ENCODE measurements around the gene GRIK2. TPM values are rescaled to one million over a fixed set of nuclear protein-coding genes. Genes with fewer than 3 reads are reported as not detected.

The GRIK2 gene
- total and polyA plus RNA-seq, 2 experiments from 2014 or later, result 0.21 to 0.45 TPM

GRCh38 chr6:101738481-101738880 lies 345.0 kb downstream of the GRIK2 start:
- no peak for DNase-seq (ENCODE audit: low read depth in 1 of 2, low spot score in 1 of 2)
- TF ChIP-seq CTCF (IDR thresholded peaks at IDR 0.05; ENCODE audit: low read depth, low read length), result no peak
- no peaks in the 10 kb centered on the region for H3K4me1 ChIP-seq (ENCODE audit: low read depth)

GRCh38 chr6:101740631-101741030 lies 347.1 kb downstream of the GRIK2 start:
- Histone ChIP-seq H3K4me1 (ENCODE audit: low read depth) (no peaks in the 10 kb centered on the region), H3K4me3 (no peak overlapping the region), H3K9me3 (ENCODE audit: low read depth) (no peaks in the 10 kb centered on the region), H3K27me3 (no peaks in the 10 kb centered on the region), H3K27ac (no peak overlapping the region), H3K36me3 (no peaks in the 10 kb centered on the region)
- TF ChIP-seq CTCF (IDR thresholded peaks at IDR 0.05; ENCODE audit: low read depth, low read length), result no peak
- DNase-seq (ENCODE audit: low read depth in 1 of 2, low spot score in 1 of 2), result no peak

More at GRCh38 chr6:101738481-101738880, 345.0 kb downstream of the GRIK2 start:
- Histone ChIP-seq H3K27ac (no peak overlapping the region), H3K4me3 (no peak overlapping the region), H3K9me3 (ENCODE audit: low read depth) (no peaks in the 10 kb centered on the region), H3K27me3 (no peaks in the 10 kb centered on the region), H3K36me3 (no peaks in the 10 kb centered on the region)

- Histone ChIP-seq H3K36me3 (no peaks in the 10 kb centered on the region), H3K4me1 (ENCODE audit: low read depth) (no peaks in the 10 kb centered on the region), H3K9me3 (ENCODE audit: low read depth) (no peaks in the 10 kb centered on the region), H3K27me3 (no peaks in the 10 kb centered on the region), H3K4me3 (no peak overlapping the region), H3K27ac (no peak overlapping the region)
- DNase-seq (ENCODE audit: low read depth in 1 of 2, low spot score in 1 of 2), result no peak
- no peak for TF ChIP-seq CTCF (IDR thresholded peaks at IDR 0.05; ENCODE audit: low read depth, low read length)
Observed at GRCh38 chr6:101741474-101742171, 348.1 kb downstream of the GRIK2 start.

GRCh38 chr6:101747160-101747559 lies 353.7 kb downstream of the GRIK2 start:
- no peaks in the 10 kb centered on the region for H3K9me3 ChIP-seq (ENCODE audit: low read depth)
- no peak overlapping the region for H3K4me3 ChIP-seq
- no peak for TF ChIP-seq CTCF (IDR thresholded peaks at IDR 0.05; ENCODE audit: low read depth, low read length)
- no peaks in the 10 kb centered on the region for H3K36me3 ChIP-seq
- H3K4me1 ChIP-seq (ENCODE audit: low read depth), result no peaks in the 10 kb centered on the region
- peak in 1 of 2 donors; percentile 33 for DNase-seq (ENCODE audit: low read depth in 1 of 2, low spot score in 1 of 2)
- no peak overlapping the region for H3K27ac ChIP-seq
- no peaks in the 10 kb centered on the region for H3K27me3 ChIP-seq

- Histone ChIP-seq H3K36me3 (no peaks in the 10 kb centered on the region), H3K9me3 (ENCODE audit: low read depth) (no peaks in the 10 kb centered on the region), H3K4me1 (ENCODE audit: low read depth) (no peaks in the 10 kb centered on the region), H3K4me3 (no peak overlapping the region), H3K27me3 (no peaks in the 10 kb centered on the region), H3K27ac (no peak overlapping the region)
- peak in 1 of 2 donors; percentile 72 for DNase-seq (ENCODE audit: low read depth in 1 of 2, low spot score in 1 of 2)
- TF ChIP-seq CTCF (IDR thresholded peaks at IDR 0.05; ENCODE audit: low read depth, low read length), result no peak
Observed at GRCh38 chr6:101747716-101748115, 354.2 kb downstream of the GRIK2 start.

All from cardiac muscle cell (in vitro differentiated cells and primary cell).